Stimulated activated naive CD4-positive, alpha-beta T cell treated with Interleukin-2 at 50 U/mL for 16 hours (primary cell): ENCODE measurements around the gene MARK3.
"Not testable (repeated sequence)": the region's sequence is repeated elsewhere in the genome, so short reads cannot be mapped to it uniquely, and the experiment has no call there.

Source experiments
- DNase-seq: peaks from one replicate; lab custom pipeline; 2025; lab: John Stamatoyannopoulos, UW

Gene MARK3

DNA sequence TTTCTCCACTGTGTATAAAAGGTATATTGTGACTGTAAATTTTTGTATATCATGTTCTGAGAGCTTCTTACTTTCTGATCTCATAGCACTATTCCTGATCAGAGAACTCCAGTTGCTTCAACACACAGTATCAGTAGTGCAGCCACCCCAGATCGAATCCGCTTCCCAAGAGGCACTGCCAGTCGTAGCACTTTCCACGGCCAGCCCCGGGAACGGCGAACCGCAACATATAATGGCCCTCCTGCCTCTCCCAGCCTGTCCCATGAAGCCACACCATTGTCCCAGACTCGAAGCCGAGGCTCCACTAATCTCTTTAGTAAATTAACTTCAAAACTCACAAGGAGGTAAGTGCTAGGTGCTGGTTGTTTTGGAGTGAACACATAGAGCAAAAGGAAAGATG, 106.5 kb downstream of the MARK3 start:
- DNase-seq = no peak

DNA sequence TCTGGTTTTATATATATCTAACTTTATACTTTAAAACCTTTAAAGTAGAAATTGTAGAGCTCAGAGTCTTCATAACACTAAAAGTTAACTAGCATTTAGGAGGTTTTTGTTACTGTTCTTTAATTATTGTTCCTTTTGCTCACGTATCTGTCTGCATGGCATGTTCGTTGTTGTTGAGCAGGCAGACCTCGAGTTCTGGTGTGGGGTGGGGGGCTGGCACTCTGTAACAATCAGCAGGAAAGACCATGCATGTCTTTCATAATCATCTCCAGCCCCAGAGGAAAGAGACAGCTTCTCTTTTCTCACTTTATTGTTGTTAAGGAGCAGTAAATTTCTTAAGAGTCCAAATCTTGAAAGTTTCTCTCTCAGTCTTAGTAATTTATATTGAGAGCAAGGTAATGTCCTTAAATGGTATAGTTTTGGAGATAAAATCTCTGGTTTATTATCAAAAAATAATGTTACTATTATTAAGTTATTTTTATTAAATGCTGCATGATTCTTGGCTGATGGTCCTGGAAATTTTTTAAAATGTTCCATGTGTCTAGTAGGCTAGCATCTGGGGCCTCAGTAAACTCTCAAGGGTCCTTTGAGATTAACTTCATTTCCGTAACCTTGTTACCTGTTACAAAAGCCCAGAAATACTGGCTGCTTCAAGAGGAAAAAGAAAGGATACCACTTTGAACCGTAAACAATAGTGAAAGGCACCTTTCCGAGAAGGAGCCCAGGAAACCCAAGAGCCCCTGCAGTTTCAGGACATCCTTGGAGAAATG, 107.1 kb downstream of the MARK3 start:
- no peak for DNase-seq

DNA sequence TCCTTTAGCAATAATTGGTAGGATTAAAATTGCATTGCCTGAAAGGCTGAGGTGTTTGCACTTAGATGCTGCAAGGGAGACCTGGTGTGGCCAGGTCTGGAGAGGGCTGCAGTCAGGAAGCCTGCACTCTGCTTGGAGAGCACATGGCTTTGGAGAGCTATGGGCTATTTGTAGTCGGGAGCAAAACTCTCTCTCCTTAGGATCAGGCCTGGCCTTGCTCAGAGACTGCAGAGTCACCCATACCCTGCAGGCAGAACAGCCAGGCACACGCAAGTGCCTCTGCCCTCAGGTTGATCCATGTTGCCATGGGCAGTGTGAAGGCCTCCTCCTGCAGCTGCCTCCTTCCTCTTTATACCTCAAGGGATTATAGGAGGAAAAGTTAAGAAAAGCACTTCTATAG, 110.6 kb downstream of the MARK3 start:
- DNase-seq = no peak

- no peak for DNase-seq
Observed at GRCh38 chr14:103496776-103497175, 111.6 kb downstream of the MARK3 start.

DNA sequence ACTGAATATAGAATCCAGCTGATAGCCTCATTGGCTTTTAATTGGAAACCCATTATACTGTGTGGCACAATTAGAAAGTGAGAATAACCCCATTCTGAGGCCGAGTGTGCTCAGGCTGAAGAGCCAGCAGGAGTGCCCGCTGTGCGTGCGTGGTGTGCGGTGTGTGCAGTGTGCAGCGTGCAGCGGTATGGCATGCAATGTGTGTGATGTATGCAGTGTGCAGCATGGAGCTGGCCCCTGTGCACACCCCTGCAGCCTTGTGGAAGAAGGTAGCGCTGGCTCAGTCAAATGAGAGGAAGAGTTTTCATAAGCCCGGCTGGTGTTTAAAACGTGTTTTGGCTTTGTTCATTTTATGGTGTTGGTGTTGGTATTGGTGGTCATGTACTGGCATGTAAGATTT, 114.5 kb downstream of the MARK3 start:
- no peak for DNase-seq

- DNase-seq = peak; percentile 76
Observed at GRCh38 chr14:103500148-103500990, 115.2 kb downstream of the MARK3 start.

GRCh38 chr14:103501041-103501870, 116.0 kb downstream of the MARK3 start:
- no peak for DNase-seq

DNA sequence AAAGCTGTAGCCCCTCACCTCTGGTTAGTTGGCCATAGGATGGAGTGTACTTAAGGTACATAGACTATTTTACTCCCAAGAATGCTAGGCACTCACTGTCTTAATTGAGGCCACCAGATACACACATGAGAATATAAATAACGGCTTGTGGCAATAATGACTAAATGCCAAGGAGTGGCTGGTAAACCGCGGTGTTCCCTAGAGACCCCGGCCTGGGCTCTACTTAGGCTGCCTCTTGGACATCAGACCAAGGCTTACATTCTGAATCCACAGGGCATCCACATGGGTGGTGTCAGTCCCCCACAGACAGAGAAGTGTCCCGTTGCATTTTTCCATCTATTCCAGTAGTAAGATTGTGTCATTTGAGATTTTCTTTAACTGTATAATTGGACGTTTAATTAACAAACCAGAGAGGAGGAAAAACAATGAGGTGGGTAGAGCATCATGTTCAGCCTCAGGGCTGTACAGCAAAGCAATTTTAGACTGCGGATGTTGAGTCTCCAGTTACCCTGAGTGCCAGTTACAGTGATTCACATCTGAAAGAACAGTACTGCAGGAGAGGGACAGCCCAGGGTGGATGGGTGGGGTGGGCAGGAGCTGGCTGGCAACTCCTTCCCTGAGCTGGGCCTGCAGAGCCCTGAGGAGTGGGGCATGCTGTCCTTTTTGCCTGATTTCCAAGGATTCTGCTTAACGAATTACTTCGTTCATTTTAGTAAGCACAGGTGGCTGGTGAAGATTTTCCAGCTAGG, 116.9 kb downstream of the MARK3 start:
- DNase-seq = no peak

- DNase-seq = no peak
Observed at GRCh38 chr14:103502877-103503276, 117.7 kb downstream of the MARK3 start.

- DNase-seq = no peak
Observed at GRCh38 chr14:103503296-103503695, 118.1 kb downstream of the MARK3 start.

DNA sequence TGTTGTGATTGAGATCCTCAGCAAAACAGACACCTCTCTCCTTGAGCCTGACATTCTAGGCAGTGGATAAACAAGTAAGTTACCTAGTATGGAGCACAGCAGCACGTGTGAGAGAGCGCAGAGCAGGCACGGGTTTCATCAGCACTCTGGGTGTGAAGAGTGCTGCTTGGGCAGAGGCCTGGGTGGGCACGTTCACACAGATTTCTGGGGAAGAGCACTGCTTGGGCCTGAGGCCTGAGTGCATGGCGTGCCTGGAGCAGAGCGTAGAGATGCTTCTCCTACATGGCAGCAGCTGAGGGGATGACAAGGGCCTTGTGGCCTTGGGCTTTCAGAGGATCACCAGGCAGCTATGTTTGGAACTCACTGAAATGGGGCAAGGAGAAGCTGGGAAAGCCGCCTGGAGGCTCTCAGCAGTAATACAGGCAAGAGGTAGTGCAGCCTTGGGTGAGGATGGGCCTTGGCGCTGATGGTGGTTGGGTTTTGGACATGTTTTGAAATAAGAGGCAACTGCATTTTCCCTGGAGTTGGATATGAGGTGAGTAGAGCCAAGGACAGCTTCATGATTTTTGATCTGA, 119.9 kb downstream of the MARK3 start:
- DNase-seq = no peak

DNA sequence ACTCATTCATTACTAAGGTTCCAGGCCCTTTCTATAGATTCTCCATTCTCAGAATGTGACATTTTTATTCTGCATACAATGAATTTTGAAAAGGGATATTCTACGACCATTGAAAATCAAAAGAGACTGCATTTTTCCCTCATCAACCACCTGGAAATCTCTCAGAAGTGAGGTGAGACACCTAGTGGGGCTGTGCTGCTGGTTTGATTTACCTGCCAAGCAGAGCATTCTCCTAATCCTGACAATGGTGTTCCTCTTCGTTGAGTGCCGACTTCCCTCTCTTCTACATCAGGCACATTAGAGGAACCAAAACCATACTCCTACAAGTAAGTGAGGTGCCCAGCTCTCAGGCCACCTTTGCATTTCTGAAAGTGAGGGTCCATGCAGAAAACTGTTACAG, 122.5 kb downstream of the MARK3 start:
- no peak for DNase-seq

GRCh38 chr14:103508521-103509329, 123.5 kb downstream of the MARK3 start:
- no peak for DNase-seq

DNA sequence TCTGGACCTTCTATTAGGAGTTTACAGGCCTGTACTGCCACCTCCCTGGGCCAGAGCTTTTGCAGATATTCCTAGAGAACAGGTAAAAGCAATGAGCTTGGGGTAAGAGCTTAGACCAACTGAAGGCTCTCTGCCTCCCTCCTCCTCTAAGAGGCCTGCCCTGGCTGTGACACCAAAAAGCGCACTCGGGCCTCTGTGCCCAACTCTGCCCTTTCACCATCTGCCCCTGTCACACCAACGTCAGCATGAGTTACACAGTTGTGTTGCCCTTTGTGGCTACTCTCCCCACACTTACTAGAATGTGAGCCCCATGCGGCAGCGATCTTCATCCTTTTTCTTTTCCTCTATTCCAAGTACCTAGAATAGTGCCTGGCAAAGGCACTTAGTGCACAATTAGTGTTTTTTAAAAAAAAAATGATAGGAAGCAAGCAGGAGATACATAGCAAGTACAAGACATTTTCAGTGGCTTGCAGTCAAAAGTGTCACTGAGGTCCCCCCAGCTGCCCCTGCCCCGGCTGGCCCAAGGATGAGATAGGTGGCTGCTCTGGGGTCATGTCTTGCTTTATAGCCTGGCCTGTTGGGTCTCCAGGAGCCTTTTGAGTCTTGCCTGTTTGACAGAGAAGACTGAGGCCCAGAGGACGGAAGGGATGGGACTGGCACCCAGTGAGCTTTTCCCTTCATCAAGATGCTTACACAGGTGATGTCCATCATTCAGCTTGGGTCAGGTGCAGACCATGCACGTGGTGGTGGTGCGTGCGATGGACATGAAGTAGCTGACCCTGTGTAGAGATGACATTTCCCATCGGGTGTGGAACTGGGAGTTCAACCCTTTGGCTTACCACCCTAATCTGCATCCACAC, 124.9 kb downstream of the MARK3 start:
- DNase-seq = no peak

DNA sequence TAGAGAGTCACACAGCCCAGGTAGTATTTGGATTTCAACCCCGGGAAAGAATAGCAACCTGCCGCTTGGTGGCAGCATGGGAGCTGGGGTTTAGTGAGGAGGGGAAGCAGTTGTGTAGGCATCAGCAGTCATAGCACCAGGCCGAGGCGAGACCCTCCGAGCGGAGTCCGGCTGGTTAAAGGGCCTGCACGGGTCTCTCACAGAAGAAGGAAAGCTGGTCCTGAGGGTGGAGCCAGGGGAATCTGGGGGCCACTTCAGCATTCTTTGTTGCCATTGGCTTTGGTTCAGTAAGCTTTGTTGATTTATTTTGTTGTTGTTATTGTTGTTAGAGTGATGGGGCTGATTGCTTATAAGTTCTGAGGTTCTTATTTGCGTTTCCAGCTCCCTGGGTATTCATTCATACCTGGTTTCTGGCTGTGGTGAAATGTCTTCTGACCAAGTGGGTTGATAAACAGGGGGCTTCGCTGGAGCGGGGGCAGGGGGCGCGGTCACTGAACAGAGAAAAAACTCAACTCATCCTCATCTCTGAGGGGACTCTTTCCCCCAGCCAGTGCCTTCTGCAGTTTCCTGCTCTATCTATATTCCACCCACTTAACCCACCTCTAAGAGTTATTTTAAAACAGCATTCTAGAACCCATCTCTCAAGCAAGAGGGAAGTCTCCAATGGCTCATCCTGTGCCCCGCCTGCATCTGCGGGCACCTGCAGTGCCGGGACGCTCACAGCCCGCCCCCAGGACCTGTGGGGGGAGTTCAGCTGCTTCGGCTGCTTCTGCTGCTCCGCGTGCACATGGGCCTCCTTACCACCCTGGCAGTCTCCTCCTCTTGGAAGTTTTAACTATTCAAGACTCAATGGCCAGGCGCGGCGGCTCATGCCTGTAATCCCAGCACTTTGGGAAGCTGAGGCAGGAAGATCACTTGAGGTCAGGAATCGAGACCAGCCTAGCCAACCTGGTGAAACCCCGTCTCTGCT, 125.8 kb downstream of the MARK3 start:
- no peak for DNase-seq

DNA sequence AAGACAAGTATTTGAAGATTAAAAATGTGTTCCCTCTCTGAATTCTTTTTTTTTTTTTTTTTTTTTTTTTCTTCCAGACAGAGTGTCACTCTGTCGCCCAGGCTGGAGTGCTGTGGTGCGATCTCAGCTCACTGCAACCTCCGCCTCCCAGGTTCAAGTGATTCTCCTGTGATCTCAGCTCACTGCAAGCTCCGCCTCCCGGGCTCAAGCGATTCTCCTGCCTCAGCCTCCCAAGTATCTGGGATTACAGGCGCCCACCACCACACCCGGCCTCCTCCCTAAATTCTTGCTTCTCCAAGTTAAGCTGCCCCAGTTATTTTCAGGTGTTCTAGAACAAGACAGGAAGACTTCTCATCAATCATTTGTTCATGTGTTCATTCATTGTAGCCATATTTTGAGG, 127.0 kb downstream of the MARK3 start:
- DNase-seq = not testable (repeated sequence)

DNA sequence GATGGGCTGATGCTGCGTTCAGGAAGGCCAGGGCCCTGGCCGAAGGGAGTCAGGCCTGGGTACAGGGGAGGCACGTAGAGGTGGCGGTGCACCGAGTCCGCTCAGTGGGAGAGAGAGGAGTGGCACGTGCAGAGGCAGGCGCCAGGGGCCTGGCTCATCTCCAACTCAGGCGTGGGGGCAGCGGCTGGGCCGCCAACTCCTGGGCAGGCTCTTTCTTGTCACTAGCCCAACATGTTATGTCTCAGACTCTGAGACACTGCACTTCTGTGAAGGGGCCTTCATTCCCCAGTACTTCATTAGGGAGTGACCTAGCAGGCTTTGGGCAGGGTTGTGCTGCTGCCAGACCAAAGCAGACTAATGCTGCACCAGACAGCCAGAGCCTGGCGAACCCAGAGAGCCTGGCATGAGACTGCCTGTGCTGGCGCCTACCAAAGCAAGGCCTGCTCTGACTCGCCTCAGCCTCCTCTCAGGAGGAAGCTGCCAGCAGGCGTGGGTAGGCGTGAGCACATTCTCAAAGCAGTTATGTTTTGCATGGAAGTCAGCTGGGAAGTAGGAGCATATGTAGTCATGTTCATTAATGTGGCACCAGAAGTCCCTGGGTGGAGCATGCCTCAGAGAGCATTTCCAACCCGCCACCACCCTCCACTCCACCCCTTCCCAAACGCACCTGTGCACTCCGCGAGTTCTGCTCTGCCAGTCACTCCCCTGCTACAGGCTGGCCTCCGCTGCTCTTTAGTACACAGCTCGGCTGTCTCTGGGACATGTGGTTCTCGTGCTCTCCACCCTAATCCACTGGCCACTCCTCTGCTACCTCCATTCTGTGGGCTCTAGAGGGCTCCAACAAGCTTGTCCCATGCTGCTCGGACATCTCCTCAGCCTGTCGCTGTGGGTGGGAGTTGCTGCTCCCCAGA, 127.7 kb downstream of the MARK3 start:
- DNase-seq = no peak
